ENCODE data around the gene CTNNA2.

DNA sequence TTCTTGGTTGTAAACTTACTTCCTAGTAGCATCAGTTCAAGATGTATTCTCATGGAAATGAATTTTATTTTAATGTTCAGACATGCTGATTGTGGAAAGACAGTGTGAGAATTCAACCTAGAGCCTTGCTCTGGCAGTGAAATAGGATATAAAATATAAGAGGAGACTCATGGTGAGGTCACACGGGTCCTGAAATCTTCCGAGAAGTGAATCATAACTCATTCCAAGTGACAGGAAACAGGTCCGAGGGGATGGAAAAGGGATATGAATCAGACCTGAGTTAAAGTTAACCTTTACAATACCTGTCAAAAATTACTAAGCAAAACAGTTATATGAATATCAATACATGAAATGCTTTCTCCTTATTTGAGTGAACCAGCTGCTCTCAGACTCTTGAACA lies 976.9 kb downstream of the CTNNA2 start:
- TF ChIP-seq, protein P1, sequence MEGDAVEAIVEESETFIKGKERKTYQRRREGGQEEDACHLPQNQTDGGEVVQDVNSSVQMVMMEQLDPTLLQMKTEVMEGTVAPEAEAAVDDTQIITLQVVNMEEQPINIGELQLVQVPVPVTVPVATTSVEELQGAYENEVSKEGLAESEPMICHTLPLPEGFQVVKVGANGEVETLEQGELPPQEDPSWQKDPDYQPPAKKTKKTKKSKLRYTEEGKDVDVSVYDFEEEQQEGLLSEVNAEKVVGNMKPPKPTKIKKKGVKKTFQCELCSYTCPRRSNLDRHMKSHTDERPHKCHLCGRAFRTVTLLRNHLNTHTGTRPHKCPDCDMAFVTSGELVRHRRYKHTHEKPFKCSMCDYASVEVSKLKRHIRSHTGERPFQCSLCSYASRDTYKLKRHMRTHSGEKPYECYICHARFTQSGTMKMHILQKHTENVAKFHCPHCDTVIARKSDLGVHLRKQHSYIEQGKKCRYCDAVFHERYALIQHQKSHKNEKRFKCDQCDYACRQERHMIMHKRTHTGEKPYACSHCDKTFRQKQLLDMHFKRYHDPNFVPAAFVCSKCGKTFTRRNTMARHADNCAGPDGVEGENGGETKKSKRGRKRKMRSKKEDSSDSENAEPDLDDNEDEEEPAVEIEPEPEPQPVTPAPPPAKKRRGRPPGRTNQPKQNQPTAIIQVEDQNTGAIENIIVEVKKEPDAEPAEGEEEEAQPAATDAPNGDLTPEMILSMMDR (IDR thresholded peaks at IDR 0.05), result no peak
- TF ChIP-seq POLR2A (IDR thresholded peaks at IDR 0.05), result no peak
